Dendritic cell treated with granulocyte-macrophage colony-stimulating factor and Interleukin-4, amounts not matched to agents 40 ng/mL and 50 ng/mL, for 4 days (primary cell): ENCODE data around the gene KLF11.
A peak's percentile ranks its signal among the peaks of the same experiment; 100 is the strongest.
"Not testable (repeated sequence)": the region's sequence is repeated elsewhere in the genome, so short reads cannot be mapped to it uniquely, and the experiment has no call there.

Experiments
- H3K27ac Mint-ChIP-seq: one replicate; pipeline ENCODE4 v1.8.0; 2022; ENCODE audit warnings: mild to moderate bottlenecking, mixed read lengths
- H3K27me3 Mint-ChIP-seq: one replicate; pipeline ENCODE4 v1.8.0; 2022; ENCODE audit warnings: mild to moderate bottlenecking, mixed read lengths
- H3K36me3 Mint-ChIP-seq: one replicate; pipeline ENCODE4 v1.8.0; 2022; ENCODE audit warnings: low read depth, mixed read lengths
- H3K4me1 Mint-ChIP-seq: one replicate; pipeline ENCODE4 v1.8.0; 2022; ENCODE audit warnings: low read depth, mixed read lengths
- H3K4me3 Mint-ChIP-seq: one replicate; pipeline ENCODE4 v1.8.0; 2022; ENCODE audit warnings: mild to moderate bottlenecking, moderate library complexity, mixed read lengths
- H3K9me3 Mint-ChIP-seq: one replicate; pipeline ENCODE4 v1.8.0; 2022; ENCODE audit warnings: mixed read lengths
- intact Hi-C: fragments of 100-400 bp; cut with micrococcal nuclease; formaldehyde crosslinking; loops from one replicate; pipeline ENCODE4 v1.15.0; 2022

KLF11 gene

DNA sequence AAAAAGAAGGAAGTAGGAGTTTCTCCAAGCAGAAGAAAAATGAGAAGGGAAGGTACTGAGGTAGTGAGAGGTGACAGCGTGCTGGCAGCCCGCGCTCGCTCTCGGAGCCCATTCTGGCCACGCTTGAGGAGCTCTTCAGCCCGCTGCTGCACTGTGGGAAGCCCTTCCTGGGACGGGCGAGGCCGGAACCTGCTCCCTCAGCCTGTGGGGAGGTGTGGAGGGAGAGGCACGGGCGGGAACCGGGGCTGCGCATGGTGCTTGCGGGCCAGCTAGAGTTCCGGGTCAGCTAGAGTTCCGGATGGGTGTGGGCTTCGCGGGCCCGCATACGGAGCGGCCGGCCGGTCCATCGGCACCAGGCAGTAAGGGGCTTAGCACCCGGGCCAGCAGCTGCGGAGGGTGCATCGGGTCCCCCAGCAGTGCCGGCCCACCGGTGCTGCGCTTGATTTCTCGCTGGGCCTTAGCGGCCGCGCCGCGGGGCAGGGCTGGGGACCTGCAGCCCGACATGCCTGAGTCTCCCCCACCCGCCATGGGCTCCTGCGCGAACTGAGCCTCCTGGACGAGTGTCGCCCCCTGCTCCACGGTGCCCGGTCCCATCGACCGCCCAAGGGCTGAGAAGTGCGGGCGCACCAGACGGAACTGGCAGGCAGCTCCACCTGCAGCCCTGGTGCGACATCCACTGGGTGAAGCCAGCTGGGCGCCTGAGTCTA is 48.0 kb downstream of the KLF11 start:
- no peak overlapping the region for H3K27ac Mint-ChIP-seq
- H3K4me3 Mint-ChIP-seq: peak overlapping the region; percentile 74
- H3K9me3 Mint-ChIP-seq: no peaks in the 10 kb centered on the region
- intact Hi-C loops: no loop called here
- peaks cover 7% of the 10 kb centered on the region for H3K4me1 Mint-ChIP-seq
- peaks cover 90% of the 10 kb centered on the region for H3K27me3 Mint-ChIP-seq
- no peaks in the 10 kb centered on the region for H3K36me3 Mint-ChIP-seq

DNA sequence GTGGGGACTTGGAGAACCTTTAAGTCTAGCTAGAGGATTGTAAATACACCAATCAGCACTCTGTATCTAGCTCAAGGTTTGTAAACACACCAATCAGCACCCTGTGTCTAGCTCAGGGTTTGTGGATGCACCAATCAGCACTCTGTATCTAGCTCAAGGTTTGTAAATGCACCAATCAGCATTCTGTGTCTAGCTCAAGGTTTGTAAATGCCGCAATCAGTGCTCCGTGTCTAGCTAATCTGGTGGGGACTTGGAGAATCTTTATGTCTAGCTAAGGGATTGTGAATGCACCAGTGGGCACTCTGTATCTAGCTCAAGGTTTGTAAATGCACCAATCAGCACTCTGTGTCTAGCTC is 48.5 kb downstream of the KLF11 start:
- H3K36me3 Mint-ChIP-seq, H3K9me3 Mint-ChIP-seq, H3K4me1 Mint-ChIP-seq, H3K4me3 Mint-ChIP-seq, intact Hi-C loops, H3K27ac Mint-ChIP-seq: not testable (repeated sequence)
- H3K27me3 Mint-ChIP-seq: peaks cover 88% of the 10 kb centered on the region

DNA sequence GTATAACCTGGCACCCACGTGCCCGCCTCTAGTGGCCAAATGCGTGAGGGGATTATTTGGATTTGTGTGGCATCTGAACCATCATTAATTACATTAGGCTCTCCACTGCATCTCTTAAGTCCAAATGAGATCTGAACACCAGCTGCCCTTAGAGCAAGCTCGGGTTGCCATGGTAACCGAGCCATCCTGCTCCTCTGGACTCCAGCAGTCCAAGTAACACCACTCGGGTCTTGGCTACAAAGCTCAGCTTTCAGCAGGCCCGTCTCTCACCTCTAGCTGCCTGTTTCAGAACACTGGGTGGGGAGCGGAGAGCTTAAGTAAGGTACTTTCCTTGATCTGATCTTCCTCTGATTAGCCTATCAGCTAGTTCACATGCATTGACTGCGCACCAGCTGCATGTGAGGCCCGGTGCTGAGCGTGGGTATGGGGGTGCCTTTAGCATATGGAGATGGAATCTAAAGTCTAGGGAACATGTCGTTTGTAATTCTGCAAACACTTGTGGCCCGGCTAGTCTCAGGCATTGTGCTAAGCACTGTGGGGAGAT is 51.0 kb downstream of the KLF11 start:
- H3K36me3 Mint-ChIP-seq: no peaks in the 10 kb centered on the region
- H3K27me3 Mint-ChIP-seq: peaks cover 70% of the 10 kb centered on the region
- no peak overlapping the region for H3K4me3 Mint-ChIP-seq
- intact Hi-C loops: no loop called here
- no peak overlapping the region for H3K27ac Mint-ChIP-seq
- H3K4me1 Mint-ChIP-seq: peaks cover 14% of the 10 kb centered on the region
- no peaks in the 10 kb centered on the region for H3K9me3 Mint-ChIP-seq

DNA sequence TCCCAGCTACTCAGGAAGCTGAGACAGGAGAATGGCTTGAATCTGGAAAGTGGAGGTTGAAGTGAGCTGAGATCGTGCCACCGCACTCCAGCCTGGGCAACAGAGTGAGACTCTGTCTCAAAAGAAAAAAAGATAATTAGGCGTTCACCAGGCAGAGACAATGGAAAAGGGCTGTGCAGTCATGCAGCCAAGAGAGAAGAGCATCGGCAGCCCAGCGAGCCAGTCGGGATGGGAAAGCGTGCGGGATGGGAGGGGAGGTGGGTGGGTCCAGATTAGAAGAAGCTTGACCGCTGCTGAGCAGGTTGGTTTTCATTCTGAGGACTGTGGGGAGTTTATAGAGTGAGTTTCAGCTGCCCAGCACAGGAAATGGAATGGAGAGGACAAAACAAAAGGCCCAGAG is 51.8 kb downstream of the KLF11 start:
- Mint-ChIP-seq H3K36me3 (no peaks in the 10 kb centered on the region), H3K9me3 (no peaks in the 10 kb centered on the region), H3K4me3 (no peak overlapping the region), H3K27ac (no peak overlapping the region), H3K27me3 (peaks cover 63% of the 10 kb centered on the region), H3K4me1 (peaks cover 14% of the 10 kb centered on the region)
- intact Hi-C loops: no loop called here

DNA sequence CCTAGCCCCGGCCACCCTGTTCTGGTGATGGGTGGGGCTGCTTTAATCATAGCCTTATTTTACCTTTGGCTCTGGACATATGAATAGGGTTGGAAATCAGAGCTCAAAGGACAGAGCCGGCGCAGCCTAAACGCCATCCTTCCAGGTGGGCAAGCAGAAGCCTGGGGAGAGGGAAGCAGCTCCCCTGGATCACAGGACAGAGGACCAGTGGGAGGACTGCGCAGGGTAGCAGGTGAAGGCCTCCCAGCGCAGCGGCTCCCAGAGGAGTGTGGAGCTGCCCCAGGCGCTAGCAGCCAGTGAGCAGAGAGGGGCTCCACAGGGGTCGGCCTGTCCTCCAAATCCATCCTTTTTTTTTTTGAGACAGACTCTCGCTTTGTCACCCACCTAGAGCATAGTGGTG is 53.3 kb downstream of the KLF11 start:
- intact Hi-C loops: loop anchor here (2.0 kb wide), 1 partner anchor 24 kb away; no protein-coding TSS in a partner anchor

DNA sequence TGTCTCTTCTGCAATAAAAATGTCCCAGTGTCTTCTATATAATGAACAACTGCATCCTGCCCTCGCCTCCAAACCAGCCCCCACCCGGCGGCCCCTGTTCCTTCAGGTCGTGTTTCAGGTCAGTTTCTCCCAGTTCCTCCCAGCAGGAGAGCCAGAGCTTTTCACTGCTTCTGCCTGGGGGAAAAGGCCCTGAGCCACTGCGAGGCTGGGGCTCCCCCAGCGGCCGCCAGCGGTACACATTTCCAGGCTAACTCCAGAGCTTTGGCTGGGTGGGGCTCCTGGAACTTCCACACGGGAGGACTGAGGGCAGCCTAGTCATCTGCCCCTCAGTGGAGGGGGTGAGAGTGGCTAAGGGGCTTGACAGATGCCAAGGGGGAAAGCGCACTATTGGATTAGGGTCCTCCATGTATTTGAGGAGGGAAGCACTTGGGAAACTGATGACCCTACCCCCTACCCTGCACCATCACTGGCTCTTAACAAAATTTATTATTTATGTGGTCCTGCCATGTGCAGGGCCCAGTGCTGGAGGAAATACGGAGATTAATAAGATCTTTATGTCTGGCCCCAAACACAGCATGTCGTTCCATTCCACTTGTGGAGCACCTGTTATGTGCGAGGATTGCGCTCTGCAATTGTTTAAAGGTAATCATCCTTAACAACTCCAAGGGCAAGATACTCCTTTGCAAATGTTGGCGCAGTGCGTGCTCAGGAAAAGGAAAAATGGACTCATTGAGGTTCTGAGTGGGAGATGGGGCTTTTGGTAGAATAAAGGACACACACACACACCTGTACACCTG is 54.2 kb downstream of the KLF11 start:
- intact Hi-C loops: loop anchor here (2.0 kb wide), 1 partner anchor 25 kb away; no protein-coding TSS in a partner anchor

More for the DNA sequence above, 53.3 kb downstream of the KLF11 start:
- Mint-ChIP-seq H3K36me3 (no peaks in the 10 kb centered on the region), H3K4me3 (no peak overlapping the region), H3K27ac (no peak overlapping the region), H3K4me1 (peaks cover 13% of the 10 kb centered on the region), H3K9me3 (no peaks in the 10 kb centered on the region), H3K27me3 (peaks cover 48% of the 10 kb centered on the region)

DNA sequence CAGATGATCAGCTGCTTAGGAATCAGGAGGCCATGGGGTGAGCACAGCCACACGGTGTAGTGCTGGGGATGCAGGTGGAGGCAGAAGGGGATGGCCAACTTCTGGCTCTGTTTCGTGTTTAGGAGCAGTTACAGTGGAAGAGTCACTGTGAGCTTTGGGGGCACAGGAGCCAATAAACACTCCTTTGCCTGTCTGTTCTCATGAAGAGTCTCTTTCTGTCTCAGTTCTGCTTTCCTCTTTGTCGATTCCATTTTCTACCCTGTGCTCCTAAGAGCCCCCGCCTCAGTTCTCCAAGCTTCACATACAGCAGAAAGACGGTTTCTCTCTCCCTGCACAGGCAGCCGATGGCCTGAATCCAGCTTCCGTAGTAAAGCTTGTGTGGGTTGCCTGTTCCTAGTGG is 58.1 kb downstream of the KLF11 start:
- H3K27ac Mint-ChIP-seq: no peak overlapping the region
- H3K36me3 Mint-ChIP-seq: no peaks in the 10 kb centered on the region
- intact Hi-C loops: no loop called here
- no peaks in the 10 kb centered on the region for H3K9me3 Mint-ChIP-seq
- H3K4me3 Mint-ChIP-seq: no peak overlapping the region
- H3K27me3 Mint-ChIP-seq: peaks cover 2% of the 10 kb centered on the region
- H3K4me1 Mint-ChIP-seq: peaks cover 16% of the 10 kb centered on the region

More for the DNA sequence above, 54.2 kb downstream of the KLF11 start:
- no peak overlapping the region for H3K4me3 Mint-ChIP-seq
- peaks cover 39% of the 10 kb centered on the region for H3K27me3 Mint-ChIP-seq
- no peaks in the 10 kb centered on the region for H3K36me3 Mint-ChIP-seq
- H3K27ac Mint-ChIP-seq: no peak overlapping the region
- no peaks in the 10 kb centered on the region for H3K9me3 Mint-ChIP-seq
- H3K4me1 Mint-ChIP-seq: peaks cover 16% of the 10 kb centered on the region

DNA sequence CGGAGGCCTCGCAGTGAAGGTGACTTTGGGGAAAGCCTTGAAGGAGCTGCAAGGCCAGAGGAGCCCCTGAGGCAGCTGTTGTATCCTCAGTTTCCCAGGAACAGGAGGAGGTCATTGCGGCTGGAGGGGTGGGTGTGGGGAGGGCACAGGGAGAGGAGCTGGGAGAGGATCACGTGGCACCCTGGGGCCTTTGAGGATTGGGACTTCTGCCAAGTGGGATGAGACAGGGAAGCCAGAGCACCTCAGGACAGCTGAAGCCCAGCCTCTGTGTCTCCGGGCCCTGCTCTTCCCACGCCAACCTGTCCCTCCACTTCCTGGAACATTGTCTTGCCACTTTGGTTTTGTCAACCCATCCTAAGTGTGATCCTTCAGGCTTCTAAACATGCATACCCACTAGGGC is 59.8 kb downstream of the KLF11 start:
- Mint-ChIP-seq H3K4me1 (peaks cover 9% of the 10 kb centered on the region), H3K4me3 (no peak overlapping the region), H3K36me3 (no peaks in the 10 kb centered on the region), H3K27ac (no peak overlapping the region), H3K9me3 (no peaks in the 10 kb centered on the region), H3K27me3 (no peaks in the 10 kb centered on the region)
- intact Hi-C loops: no loop called here
